Activated T-cell treated with anti-CD3 and anti-CD28 coated beads, Interleukin-2, amount 50 U/mL, for 48 hours (primary cell): ENCODE data around the gene SNAI1.
"Not testable (repeated sequence)": the region's sequence is repeated elsewhere in the genome, so short reads cannot be mapped to it uniquely, and the experiment has no call there.

Source experiments
- DNase-seq, 2 experiments: peaks; one replicate each; pipeline ENCODE4 v3.0.0-alpha.2; 2020

SNAI1 gene

DNA sequence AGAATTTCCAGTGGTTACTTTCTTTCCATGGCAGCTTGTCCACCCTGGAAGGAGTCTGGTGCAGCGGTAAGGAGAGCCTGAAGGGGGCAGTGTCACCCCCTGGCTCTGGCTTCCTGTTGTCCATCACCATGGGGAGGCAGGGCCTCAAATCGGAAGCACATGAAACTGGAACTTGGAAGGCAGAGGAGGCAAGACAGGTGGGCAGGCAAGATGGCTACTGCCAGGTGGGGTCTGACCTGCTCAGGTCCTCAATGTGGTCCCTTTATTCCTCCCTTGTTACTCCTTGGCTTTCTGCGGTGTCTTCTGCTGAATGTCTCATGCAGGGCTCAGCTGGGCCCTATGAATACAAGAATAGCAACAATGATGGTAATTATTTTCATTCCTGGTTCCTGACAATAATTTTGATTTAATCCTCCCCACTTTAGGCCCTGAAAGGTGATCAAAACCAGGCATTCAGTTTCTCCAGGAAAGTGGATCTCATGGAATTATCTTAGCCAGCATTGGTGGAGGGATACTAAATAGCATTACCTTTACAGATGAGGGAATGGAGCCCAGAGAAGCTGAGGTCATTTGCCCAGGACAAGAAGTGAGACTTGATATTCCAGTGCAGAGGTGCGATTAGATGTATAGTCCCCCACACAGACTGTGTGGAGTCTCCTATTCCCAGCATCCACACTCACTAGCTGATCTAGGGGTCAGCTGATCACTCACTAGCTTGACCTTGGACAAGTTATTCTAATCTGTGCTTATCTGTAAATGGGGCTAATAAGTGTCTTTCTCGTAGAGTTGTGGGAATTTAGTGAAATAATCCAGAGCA, 17.6 kb upstream of the SNAI1 start:
- peak; percentile 53 for DNase-seq

DNA sequence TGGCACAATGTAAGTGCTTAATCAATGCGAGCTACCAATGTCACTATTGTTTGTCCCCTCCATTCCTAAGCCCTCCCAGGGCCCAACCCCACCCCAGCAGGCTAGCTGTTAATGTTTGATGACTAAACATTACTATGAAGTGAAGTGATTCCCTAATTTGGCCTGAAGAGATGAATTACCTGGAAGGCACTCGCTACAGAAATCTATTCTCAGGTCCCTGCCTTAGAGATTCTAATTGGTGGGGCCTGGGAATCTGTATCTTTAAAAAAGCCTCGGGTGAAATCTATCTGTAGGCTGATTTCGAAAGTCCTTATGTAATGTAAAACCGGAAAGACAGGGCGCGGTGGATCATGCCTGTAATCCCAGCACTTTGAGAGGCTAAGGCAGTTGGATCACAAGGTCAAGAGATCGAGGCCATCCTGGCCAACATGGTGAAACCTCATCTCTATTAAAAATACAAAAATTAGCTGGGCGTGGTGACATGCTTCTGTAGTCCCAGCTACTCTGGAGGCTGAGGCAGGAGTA, 16.9 kb upstream of the SNAI1 start:
- no peak for DNase-seq

DNA sequence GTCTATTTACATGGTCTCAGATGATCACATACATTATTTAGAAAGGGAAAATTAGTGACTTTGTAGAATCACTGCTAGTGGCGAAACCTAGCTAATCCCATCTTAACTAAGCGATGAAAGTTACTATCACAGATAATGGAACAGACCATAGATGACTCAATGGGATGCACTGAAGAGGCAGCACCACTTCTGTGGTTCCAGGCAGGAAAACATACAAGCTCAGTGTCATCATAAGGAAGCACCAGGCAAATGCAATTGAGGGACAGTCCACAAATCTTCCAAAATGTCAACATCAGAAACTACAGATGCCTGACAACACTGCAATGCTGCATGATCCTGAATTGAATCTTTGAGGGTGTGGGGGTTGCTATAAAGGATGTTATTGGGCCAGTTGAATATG, 15.9 kb upstream of the SNAI1 start:
- no peak for DNase-seq

DNA sequence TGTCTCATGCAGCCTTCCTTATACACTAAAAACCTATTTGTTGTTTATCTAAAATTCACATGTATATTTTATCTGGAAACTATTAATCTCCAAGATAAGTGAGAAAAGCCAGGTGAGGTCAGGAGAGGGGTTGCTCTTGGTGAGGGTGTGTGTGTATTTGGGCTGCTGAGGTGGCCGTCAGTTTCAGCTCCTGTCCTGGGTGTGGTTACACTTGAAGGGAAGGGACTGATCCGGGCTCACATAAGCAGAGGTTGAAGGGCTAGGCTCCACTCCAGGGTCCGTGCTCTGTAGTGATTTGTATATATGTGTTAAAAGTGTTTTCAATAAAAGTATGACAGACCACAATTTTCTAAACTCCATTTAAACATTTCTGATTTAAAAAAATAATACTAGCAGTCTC, 13.5 kb upstream of the SNAI1 start:
- DNase-seq: no peak

DNA sequence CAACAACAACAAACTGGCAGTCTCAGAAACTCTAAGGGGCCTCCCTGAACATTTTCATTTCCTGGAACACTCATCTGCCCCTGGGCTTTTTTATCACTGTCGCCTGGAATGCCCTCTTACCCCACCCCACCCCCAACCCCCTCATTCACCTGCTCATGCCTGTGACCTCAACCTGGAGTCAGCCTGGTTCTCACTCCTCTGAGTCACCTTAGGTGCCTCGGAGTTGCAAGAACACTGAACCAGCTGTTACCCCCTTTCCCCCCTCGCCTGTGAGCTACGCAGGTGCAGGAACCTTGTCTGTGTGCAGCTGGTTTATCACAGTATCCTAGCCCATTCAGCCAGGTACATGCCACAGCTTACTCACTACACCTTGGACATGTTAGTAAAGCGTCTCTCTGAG, 12.8 kb upstream of the SNAI1 start:
- DNase-seq: no peak

DNA sequence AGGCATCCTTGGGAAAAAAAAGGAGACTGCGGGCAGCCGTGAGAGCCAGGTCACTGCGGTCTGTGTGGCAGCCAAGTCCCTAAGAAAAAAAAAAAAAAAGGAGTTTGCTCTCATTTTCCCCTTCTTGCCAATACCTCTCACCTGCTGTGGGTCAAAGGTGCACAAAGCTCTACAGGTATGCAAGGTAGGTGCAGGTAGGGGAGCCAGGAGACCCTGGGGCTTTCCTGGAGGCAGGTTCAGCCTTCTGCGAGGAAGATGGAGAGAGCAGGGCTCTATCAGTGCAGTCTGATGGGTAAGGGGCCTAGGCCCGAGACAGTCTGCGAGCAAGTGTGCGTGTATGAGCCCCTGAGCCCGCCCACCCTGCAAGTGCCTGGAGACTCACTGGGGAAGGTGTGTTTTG, 12.3 kb upstream of the SNAI1 start:
- DNase-seq: no peak

DNA sequence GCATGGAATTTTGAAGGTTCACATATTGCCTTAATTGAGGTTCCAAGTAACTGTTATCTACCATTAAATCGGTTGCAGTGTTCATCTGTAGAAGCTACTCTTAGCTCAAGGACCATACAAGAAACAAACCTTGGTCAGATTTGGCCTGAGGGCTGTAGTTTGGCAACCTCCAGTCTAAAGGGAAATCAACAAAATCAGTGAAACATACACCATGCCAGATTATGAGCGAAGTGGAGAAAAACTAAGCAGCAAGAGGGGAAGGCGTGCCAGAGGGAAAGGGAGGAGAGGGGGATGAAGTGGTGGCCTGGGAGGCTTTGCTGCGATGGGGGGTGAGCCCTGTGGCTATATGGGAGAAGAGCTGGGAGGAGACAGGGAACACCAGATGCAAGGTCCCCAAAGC, 8.8 kb upstream of the SNAI1 start:
- no peak for DNase-seq

DNA sequence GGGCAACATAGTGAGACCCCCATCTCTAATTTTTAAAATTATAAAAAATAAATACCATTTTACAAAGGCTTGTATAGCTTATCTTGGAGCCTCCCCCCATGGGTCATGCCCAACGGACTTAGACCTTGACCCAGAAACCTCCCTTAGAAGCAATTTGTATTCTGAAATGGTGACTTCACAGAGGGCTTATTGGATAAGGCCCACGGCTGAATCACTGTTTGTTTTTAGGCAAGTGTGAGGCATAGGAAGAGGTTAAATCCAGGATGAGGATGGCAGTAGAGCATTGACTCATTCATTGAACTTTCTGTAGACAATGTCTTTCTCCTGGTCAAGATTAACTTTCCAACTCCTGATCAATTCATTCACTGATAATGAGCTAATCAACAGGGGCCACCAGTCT, 6.2 kb upstream of the SNAI1 start:
- DNase-seq: no peak

DNA sequence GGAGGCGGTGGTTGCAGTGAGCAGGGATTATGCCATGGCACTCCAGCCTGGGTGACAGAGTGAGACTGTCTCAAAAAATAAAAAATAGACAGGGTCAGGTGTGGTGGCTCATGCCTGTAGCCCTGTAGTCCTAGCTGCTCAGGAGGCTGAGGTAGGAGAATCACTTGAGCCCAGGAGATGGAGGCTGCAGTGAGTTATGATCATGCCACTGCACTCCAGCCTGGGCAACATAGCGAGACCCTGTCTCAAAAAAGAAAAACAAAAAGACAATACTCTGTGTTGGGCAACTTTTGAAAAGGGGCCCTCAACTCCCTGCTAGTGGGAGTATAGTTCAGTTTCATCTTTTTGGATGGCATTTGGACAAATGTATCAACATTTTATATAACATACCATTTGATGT, 5.0 kb upstream of the SNAI1 start:
- DNase-seq: not testable (repeated sequence)

DNA sequence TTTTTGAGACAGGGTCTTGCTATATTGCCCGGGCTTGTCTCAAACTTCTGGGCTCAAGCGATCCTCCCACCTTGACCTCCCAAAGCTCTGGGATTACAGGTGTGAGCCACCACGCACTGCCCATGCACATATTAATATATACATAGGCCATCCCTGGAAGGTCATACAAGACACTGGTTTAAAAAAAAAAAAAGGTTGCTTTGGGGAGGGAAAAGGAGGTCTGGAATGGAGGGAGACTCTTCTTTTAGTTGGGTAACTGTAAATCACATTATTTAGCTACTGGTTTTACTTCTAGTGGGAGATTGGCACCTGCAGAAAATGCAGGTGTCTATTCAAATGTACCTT, 4.1 kb upstream of the SNAI1 start:
- DNase-seq: no peak

DNA sequence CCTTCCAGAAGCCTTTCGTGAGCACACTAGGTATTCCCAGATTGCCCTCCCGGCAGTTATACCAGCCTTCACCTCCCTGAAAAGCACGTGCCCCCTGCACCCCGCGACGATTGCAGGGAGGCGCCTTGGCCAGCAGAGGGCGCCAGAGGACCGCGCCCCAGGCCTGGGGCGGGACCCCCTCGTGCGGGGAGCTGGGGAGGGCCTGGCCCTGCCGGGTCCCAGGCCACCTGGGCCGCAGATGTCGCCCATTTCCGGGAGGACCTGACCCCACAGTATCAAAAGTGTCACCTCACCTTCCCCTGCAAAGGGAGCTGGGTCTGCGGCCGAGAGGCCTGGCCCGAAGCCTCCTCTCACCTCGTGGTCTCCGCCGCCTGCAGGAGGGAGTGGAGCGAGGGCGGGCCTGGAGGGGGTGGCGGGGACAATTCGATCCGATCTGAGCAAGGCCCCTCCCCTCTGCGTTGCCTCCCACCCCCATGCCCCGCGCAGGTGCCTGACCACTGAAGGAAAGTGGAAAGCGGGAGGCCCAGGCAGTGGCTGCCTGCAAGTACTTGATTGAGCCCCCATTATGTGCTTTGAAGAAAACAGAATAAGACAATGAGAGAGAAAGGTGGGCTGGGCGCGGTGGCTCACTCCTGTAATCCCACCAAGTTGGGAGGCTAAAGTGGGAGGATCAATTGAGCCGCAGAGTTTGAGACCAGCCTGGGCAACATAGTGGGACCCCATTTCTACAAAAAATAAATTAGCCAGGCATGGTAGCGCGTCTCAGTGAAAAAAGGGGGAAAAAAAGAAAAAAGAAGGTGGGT, 3.5 kb upstream of the SNAI1 start:
- DNase-seq: peak; percentile 81 to 82

DNA sequence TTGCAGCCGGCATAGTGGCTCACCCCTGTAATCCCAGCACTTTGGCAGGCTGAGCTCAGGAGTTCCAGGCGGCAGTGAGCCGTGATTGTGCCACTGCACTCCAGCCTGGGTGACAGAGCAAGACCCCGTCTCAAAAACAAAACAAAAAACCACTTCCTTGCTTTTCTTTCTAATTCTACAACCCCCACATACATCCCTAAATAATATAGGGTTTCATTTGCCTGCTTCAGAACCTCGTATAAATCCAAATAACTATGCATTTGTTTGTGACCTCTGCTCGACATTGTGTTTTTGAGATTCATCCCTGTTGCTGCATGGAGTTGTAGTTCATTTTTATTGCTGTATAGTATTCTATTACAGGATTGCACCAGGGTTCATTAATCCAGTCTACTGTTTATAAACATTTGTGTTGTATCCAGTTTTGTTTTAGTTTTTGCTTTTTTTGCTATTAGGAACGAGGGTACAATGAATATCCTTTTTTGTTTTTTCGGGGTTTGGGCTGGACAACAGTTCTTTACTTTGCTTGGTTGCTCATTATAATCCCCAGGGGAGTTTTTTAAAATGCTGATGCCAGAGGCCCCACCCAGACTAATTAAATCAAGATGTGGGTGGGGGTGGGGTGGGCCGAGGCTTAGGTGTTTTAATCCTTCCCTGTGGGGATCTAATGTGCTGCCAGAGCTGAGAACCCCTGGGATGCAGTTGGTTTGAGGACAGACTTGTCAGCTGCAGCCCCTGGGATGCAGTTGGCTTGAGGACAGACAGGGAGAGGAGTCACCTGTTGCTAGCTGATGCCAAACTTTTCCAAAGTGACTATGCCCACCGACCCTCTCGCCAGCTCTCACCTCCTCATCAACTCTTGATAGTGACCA, 2.4 kb upstream of the SNAI1 start:
- no peak for DNase-seq

DNA sequence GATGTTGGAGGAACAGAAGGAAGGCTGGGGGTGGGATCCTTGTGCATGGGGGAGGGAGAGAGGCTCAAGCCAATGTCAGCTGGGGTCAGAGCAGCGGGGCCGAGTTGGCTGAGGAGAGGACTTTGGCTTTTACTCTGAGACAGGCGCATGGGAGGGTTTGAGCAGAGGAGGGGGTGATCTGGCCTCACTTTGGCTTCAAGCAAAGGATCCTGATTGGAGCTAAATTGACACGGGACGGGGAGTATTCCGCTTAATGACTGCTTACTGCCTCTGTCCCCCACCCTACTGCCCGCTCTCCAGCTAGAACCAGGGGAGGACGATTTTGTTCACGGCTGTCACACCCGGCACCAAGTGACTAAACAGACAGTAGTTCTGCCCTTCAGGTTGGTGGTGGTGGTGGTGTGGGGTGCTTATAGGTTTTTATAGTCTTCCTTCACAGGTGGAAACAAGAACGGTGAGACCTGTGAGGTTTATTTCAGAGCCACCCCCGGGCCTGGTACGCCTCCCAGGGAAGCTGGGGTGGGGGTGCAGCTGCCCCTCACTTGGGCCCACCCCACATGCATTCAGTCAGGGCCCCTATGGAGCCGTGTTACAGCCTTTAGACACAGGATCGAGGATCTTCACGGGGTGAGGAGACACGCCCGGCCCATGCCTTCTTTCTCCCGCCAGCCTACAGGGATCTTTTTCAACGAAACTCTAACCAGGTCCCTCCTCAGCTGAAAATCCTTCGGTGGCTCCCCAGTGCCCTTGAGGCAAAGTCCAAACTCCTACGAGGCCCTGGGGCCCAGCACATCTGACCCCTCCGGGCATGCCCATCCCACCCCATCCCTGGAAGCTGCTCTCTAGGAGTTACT, 1.3 kb upstream of the SNAI1 start:
- DNase-seq: no peak

DNA sequence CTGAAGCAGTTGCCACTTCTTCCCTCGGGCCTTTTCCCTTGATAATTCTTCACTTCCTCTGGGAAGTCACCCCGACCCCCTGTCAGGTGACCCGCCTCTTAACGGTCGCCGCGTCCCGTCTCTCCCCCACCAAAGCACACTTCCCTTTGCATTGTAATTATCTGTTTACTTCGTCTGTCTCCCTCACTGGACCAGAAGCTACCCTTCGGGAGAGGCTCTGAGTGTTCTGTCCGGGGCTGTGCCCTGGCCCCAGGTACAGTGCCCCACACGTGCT, 771 bp upstream of the SNAI1 start:
- DNase-seq: no peak

DNA sequence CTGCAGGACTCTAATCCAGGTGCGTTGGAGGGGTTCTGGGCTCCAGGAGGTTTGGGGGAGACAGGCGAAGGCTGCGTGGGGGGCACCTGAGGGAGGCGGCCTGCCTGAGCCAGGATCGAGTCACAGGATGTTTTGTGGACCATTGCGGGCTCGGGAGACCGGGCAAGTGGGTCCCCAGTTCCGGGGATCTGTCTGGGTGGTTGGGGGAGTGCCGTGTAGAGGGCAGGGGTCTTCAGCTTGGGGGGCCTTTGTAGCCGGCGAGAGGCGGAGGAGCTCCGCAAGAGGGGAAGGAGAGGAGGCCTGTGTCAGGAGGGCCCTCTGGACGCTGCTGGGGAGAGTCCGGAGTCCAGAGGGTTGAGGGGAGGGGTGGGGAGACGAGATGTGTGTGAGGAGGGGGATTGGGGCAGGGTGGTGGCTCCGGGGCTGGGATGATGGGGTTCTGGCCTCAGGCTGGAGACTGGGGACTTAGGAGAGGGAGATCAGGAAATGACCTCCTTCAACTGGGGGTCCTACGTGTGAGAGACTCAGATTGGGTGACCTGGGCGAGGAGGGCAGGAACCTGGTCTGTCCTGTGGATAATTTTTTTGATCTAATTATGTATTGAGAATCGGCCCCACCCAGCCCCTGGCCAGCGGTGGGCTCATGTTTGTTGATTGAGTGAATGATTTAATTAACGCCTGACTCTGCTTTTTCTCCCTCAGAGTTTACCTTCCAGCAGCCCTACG, 505 bp downstream of the SNAI1 start:
- no peak for DNase-seq

DNA sequence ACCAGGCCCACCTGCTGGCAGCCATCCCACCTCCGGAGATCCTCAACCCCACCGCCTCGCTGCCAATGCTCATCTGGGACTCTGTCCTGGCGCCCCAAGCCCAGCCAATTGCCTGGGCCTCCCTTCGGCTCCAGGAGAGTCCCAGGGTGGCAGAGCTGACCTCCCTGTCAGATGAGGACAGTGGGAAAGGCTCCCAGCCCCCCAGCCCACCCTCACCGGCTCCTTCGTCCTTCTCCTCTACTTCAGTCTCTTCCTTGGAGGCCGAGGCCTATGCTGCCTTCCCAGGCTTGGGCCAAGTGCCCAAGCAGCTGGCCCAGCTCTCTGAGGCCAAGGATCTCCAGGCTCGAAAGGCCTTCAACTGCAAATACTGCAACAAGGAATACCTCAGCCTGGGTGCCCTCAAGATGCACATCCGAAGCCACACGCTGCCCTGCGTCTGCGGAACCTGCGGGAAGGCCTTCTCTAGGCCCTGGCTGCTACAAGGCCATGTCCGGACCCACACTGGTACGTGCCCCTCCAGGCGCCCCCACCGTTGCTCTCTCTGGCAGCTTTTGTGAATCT, 1.1 kb downstream of the SNAI1 start:
- no peak for DNase-seq

DNA sequence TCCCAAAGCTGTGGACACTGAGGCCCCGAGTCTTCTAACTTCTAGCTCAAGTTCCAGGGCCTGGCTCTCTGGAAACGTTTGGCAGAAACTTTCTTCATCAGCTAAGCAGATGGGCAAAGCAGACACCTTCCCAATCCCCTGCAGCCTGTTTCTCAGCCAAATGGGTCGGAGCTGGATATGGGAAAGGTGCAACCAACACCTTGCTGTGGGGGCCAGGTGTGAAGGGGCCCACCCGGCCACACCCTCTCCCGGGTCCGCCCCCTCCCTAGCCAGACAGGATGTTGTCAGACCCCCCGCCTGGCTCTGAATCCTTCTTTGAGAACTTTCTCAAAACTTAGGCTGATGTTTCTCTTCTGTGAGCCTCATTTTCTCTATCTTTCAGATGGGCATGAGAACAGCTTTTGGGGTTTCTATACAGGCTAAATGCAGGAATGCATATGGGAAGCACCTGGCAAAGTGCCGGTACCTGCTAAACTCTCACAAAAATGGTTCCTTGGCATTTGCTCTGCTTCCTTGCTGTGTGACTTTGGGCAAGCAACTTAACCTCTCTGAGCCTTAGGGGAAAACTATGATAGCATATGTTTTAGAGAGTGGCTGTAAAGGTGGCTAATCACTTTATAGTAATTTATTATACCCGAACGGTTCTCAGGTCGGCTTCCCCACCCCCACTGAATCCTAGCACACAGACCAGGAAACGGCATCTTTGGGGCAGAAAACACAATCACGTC, 1.8 kb downstream of the SNAI1 start:
- DNase-seq: no peak

DNA sequence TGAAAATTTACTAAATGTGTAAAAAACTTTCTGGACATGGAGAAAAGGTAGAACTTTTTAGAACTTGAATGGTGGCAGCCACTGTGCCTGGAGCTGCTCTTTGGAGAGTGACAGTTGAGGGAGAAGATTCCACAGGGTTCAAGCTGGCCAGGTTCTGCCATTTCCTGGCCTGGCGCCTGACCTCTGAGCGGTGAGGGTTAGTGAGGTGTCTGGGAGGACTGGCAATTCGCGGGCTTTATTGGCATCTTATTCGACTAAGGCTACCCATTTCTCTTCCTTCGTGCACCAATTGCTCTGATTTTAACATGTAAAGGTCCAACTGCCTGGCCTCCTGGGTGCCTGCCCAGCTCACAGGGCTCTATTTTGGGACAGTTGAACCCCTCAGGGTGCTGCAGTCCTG, 2.4 kb downstream of the SNAI1 start:
- no peak for DNase-seq

DNA sequence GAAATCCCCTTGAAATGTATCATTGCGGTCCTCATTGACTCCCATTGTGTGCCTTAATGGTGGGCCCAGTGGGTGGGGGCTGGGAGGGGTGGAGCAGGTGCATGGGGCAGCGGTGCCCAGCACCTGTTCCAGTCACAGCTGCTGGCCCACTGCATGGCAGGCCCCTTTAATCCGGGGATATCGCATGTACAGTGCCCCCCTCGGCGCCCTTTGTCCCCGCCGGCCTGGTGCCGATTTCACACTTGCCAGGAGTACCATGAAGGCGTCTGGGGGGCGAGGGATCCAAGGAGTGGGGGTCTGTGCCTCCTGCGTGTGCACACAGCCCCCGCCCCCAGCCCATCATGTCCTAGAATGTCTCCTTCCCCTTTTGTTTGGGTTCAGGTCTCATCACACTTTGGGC, 2.8 kb downstream of the SNAI1 start:
- no peak for DNase-seq

DNA sequence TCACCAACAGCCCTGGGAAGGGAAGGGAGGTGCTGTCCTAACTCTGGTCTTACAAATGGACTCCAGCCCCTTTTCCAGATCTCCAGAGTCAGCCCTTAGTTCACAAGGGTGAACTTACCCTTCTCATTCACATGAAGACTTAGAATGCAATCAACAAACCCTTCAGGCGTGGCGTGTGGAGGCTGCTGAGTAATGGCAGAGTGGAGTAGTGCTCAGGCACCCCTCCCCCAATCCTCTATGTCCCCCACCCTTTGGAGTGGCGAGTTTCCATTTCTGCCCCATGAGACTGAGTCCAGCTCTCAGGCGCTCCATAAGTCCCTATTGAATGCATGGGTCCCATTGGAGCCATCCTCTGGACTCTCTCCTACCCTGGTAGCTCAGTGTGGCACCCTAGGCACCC, 3.3 kb downstream of the SNAI1 start:
- DNase-seq: no peak
